Prostate gland (tissue), 2 donors: ENCODE results near the gene LLPH. TPM values are rescaled to one million over a fixed set of nuclear protein-coding genes. Genes with fewer than 3 reads are reported as not detected.

Experiments
- DNase-seq: peaks from one replicate; pipeline ENCODE4 v3.0.0-alpha.2; 2019; ENCODE audit warnings: low spot score
- H3K27ac ChIP-seq, 2 donors: fragments of 200-600 bp; sonication (generic); 2 replicates each; pipeline ENCODE4 v1.5.1; 2017 to 2019
- H3K27me3 ChIP-seq: fragments of 200-600 bp; sonication (generic); replicated peaks from 2 replicates; pipeline ENCODE4 v1.5.1; 2019; ENCODE audit not compliant: insufficient read depth
- H3K36me3 ChIP-seq, 2 donors: fragments of 200-600 bp; sonication (generic); 1 replicate in 1 of 2; 2 replicates in 1 of 2; pipeline versions ENCODE4 v1.5.1 to v1.8.1; 2017 to 2019
- H3K4me1 ChIP-seq: fragments of 200-600 bp; sonication (generic); replicated peaks from 2 replicates; pipeline ENCODE4 v1.5.1; 2019
- H3K4me3 ChIP-seq, 2 donors: fragments of 200-600 bp; sonication (generic); 2 replicates each; pipeline ENCODE4 v1.5.1; 2017 to 2019
- H3K9me3 ChIP-seq: fragments of 200-600 bp; sonication (generic); 2 replicates; pipeline ENCODE4 v1.5.1; 2017
- CTCF ChIP-seq, 4 experiments: fragments of 200-600 bp in 2 of 4; fragments of 450-650 bp in 2 of 4; sonication (generic) in 2 of 4; IDR thresholded peaks; 1 replicate in 3 of 4; 2 replicates in 1 of 4; pipeline ENCODE4 v1.5.1; 2016 to 2019; ENCODE audit warnings: antibody characterized with exemption in 4 of 4, mild to moderate bottlenecking in 2 of 4, moderate library complexity in 2 of 4
- POLR2A ChIP-seq: fragments of 450-650 bp; IDR thresholded peaks from one replicate; pipeline ENCODE4 v1.6.1; 2016; ENCODE audit warnings: antibody characterized with exemption, mild to moderate bottlenecking
- POLR2AphosphoS5 ChIP-seq: sonication (generic); formaldehyde crosslinking; IDR thresholded peaks from one replicate; pipeline ENCODE4 v1.6.1; 2017; ENCODE audit warnings: antibody characterized with exemption
- whole genome bisulfite sequencing: methylation state at CpG from one replicate; pipeline ENCODE4 v1.1.5; 2018; 5-methylcytosine and 5-hydroxymethylcytosine counted together
- intact Hi-C: fragments of 100-400 bp; cut with DNase I; formaldehyde crosslinking; loops from one replicate; pipeline ENCODE4 v1.14.2; 2022
- total RNA-seq, 2 donors: library from RNA; depleted of rRNA; stranded (reverse); fragments of >200 nt; gene quantifications; one replicate each; pipeline ENCODE4 v1.1.0, GENCODE V29; 2016

Gene LLPH
- total RNA-seq, 2 donors from 2014 or later: 11.0 to 17.6 TPM

GRCh38 chr12:66137937-66138336, 7.4 kb upstream of the LLPH start:
- H3K9me3 ChIP-seq: no peaks in the 10 kb centered on the region
- DNase-seq: no peak
- WGBS: 87% methylated on average over 3 of the region's 3 CpGs
- TF ChIP-seq POLR2AphosphoS5 (no peak), CTCF (IDR thresholded peaks at IDR 0.05) (no peak), POLR2A (no peak)
- intact Hi-C loops: no loop called here
- H3K4me3 ChIP-seq: no peak overlapping the region
- no peaks in the 10 kb centered on the region for H3K27me3 ChIP-seq
- no peaks in the 10 kb centered on the region for H3K4me1 ChIP-seq
- peaks cover 0 to 16% of the 10 kb centered on the region in 2 donors for H3K36me3 ChIP-seq
- H3K27ac ChIP-seq: no peak overlapping the region

GRCh38 chr12:66132408-66132807, 1.9 kb upstream of the LLPH start:
- no peak for TF ChIP-seq POLR2AphosphoS5
- TF ChIP-seq POLR2A: no peak
- TF ChIP-seq CTCF (IDR thresholded peaks at IDR 0.05): no peak

DNA sequence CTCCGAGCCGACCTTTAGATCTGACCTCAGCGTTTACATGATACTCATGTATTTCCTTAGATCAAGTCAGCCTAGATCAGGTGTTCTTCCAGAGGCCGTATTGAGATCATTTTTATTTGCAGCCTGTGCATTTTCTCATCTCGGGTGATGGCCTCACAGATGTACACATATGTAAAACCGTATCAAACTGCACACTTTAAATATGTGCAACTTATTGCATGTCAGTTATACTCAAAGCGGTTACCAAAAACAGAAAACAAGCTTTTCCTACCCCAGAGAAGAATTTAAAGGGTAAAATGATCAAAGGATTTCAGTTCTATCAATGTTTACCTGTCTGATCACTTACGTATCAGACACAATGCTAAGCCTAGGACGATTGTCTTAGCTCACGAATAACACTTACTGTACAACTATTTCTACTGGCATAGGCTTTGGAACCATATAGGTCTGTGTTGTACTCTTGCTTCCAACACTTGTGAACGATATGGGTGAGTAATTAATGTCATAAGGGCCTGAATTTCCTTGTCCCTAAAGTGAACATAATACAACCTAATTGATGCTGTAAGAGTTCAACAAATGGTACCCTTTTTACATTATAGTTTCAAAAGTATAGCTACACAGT, 628 bp upstream of the LLPH start:
- H3K9me3 ChIP-seq: no peaks in the 10 kb centered on the region
- no peak for TF ChIP-seq POLR2AphosphoS5
- no peak for TF ChIP-seq CTCF (IDR thresholded peaks at IDR 0.05)
- TF ChIP-seq POLR2A: no peak
- H3K36me3 ChIP-seq: no peaks in the 10 kb centered on the region
- peak overlapping the region; percentile 67 to 76 for H3K27ac ChIP-seq
- no peaks in the 10 kb centered on the region for H3K27me3 ChIP-seq
- intact Hi-C loops: no loop called here
- WGBS: 4% methylated on average over 11 of the region's 11 CpGs
- peak overlapping the region; percentile 43 to 81 for H3K4me3 ChIP-seq
- no peaks in the 10 kb centered on the region for H3K4me1 ChIP-seq
- DNase-seq: no peak

More at GRCh38 chr12:66132408-66132807, 1.9 kb upstream of the LLPH start:
- Histone ChIP-seq H3K27me3 (no peaks in the 10 kb centered on the region), H3K4me3 (no peak overlapping the region), H3K27ac (no peak overlapping the region), H3K9me3 (no peaks in the 10 kb centered on the region), H3K36me3 (no peaks in the 10 kb centered on the region), H3K4me1 (no peaks in the 10 kb centered on the region)
- intact Hi-C loops: no loop called here
- DNase-seq: no peak

DNA sequence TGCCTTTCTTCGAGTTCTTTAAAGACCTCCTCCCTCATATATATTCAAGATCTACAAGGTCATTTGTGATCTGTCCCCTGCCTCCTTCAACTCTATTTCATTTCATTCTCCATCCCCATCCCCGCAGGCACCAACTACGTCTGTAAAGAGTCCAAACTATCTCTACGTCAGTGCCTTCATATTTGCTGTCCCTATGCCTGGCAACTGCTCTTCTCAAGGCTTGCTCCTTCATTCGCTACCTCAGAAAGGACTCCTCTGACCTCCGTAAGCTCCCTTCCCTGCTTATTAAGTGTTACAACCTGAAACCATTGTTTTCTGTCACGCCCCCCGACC, 650 bp downstream of the LLPH start:
- TF ChIP-seq CTCF (IDR thresholded peaks at IDR 0.05) (no peak), POLR2AphosphoS5 (no peak), POLR2A (no peak)
- Histone ChIP-seq H3K27ac (no peak overlapping the region), H3K36me3 (no peaks in the 10 kb centered on the region), H3K9me3 (no peaks in the 10 kb centered on the region), H3K4me1 (no peaks in the 10 kb centered on the region), H3K4me3 (peak overlapping the region; percentile 43 to 81), H3K27me3 (no peaks in the 10 kb centered on the region)
- 2% methylated on average over 8 of the region's 8 CpGs for WGBS
- intact Hi-C loops: no loop called here
- no peak for DNase-seq

GRCh38 chr12:66127650-66128049, 2.9 kb downstream of the LLPH start:
- H3K27me3 ChIP-seq: no peaks in the 10 kb centered on the region
- no peak overlapping the region for H3K27ac ChIP-seq
- no peaks in the 10 kb centered on the region for H3K9me3 ChIP-seq
- H3K36me3 ChIP-seq: no peaks in the 10 kb centered on the region
- intact Hi-C loops: no loop called here
- no peak overlapping the region for H3K4me3 ChIP-seq
- 87% methylated on average over 1 of the region's 1 CpG for WGBS
- no peak for DNase-seq
- no peaks in the 10 kb centered on the region for H3K4me1 ChIP-seq
- TF ChIP-seq POLR2A (no peak), CTCF (IDR thresholded peaks at IDR 0.05) (no peak), POLR2AphosphoS5 (no peak)
